HG03045 (cell line): ENCODE results near the gene LGMN.

Experiments used
- ATAC-seq: cut with Tn5 transposase; IDR thresholded peaks from one replicate; pipeline ENCODE4 v1.9.1; 2021; ENCODE audit warnings: mild to moderate bottlenecking, moderate library complexity; ENCODE audit not compliant: unreplicated experiment

Gene LGMN

DNA sequence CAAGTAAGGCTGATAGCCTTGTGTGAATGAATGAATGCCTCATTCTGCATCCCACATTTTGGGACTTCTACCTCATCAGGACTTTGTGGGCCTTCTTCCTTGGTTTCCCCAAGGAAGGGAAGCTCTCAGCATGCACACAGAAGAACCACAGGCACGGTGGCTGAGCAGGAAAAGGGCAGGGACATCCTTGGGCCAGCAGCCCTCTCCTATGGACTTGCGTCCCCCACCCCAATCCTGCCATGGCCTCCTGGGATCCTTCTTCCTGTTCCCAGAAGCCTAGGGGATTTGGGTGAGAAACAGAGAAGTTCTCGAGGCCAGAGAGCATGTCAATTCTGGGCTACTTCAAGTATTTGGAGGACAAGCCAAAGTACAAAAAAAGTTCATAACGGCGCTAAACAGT lies 69.7 kb downstream of the LGMN start:
- ATAC-seq: no peak

DNA sequence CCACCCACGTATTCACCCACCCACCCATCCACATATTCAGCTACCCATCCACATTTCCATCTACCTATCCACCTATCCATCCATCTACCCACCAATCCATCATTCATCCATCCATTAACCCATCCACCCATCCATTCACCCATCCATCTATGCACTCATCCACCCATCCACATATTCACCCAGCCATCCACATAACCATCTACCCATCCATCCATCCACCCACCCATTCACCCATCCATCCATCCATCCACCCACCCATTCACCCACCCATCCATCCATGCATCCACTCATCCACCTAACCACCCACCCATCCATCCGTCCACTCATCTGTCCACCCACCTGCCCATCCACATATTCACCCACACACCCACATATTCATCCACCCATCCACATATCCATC lies 70.5 kb downstream of the LGMN start:
- no peak for ATAC-seq

DNA sequence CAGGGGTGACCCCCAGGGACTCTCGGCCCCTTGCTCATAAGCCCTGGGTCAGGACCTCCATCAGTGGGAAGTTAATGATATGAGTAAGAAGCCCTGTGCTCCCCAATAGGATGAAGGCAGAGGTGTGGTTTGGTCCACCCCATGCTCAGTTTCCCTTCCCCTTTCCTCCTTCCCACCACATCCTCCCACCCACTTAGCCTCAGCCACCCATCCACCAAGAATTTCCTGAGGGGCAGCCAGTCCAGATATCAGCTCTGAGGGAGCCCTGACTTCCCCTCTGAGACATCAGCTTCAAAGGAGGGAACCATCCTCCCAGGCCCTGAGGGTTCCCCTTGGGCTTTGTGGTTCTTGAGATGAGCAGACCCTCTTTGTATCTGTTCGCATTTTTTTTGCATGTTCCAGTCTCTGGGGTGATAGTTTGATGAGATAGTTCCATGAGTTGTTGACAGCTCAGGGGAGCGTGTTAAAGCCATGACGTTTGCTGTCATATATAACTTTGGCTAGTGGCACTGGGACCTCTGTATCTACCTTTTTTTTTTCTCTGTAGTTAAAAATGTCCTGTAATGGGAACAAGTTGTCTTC lies 71.2 kb downstream of the LGMN start:
- peak; percentile 78 for ATAC-seq

DNA sequence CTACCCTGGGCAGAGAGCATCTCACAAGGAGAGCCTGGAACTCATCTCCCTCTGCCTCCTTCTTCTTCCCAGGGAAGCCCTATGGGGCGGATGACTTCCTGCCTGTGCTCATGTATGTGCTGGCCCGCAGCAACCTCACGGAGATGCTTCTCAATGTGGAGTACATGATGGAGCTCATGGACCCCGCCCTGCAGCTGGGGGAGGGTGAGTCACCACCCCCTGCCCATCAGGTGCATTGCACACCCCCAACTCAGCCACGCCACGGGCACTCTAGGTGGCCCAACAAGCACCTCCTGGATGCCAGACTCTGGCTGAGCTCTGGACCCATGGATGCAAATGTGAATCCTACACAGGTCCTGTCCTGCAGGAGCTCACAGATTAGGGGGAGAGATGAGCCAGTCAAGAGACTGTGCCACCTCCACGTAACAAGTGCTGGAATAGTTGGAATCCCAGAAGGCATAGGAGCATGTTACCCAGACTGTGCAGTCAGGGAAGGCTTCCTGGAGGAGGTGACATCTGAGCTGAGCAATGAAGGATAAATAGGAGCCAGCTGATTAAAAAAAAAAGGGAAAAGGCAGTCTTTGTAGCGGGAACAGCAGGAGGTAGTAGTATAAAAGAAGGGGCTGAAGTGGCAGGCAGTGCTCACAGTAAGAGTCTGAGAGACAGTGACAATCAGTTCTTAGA lies 71.9 kb downstream of the LGMN start:
- no peak for ATAC-seq

DNA sequence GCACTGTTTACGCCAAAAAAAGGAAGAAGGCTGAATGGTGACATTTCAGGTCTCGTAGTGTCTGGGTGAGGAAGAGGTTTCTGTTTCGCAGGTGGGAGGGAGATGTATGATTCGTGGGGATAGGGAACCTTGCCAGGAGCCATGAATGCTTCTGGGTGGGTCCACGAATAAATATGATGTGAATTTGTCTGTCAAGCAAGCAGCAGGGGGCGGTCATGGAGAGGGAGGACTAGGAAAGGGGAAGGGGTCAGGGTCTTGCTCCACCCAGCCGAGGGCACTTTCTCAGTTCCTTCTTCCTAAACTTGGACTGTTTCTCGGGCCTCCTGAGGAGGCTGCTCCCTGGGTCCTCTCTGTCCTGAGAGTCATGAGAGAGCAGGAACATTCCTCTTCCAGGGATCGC lies 72.5 kb downstream of the LGMN start:
- no peak for ATAC-seq

DNA sequence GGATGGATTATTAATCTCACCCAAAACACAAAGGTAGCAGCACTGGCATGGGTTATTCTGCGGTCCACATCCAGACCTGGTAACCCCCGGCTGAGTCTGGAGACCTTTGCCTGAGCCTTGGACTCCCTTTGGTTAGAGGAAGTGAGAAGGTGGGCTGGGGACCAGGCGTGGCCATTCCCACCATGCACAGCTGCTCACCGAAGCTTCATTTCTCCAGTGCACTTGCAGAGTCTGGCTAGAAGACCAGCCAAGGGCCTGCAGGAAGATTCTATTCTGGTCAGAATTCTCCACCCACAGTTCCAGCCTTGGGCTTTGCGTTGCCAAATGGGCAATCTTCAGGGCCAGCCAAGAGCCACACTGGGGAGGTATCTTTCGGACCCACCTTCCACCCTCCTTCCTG lies 73.0 kb downstream of the LGMN start:
- ATAC-seq: no peak

DNA sequence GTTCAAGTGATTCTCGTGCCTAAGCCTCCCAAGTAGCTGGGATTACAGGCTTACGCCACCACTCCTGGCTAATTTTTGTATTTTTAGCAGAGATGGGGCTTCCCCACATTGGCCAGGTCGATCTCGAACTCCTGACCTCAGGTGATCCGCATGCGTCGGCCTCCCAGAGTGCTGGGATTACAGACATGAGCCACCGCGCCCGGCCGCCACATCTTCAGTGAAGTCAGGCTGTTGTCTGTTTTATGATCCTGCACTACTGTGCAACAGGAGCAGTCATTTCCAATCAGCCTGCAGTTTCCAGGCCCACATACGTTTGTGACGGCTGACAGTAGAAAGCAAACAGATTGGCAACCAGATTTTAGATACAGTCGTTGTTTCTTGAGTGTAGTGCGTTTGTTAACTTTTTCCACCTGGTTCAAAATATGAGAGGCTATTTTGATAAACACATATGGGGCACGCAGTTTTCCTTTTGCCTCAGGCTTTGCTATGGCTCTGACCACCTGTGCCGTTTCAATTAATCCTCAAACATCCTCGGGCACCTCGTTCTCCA lies 74.8 kb downstream of the LGMN start:
- no peak for ATAC-seq

DNA sequence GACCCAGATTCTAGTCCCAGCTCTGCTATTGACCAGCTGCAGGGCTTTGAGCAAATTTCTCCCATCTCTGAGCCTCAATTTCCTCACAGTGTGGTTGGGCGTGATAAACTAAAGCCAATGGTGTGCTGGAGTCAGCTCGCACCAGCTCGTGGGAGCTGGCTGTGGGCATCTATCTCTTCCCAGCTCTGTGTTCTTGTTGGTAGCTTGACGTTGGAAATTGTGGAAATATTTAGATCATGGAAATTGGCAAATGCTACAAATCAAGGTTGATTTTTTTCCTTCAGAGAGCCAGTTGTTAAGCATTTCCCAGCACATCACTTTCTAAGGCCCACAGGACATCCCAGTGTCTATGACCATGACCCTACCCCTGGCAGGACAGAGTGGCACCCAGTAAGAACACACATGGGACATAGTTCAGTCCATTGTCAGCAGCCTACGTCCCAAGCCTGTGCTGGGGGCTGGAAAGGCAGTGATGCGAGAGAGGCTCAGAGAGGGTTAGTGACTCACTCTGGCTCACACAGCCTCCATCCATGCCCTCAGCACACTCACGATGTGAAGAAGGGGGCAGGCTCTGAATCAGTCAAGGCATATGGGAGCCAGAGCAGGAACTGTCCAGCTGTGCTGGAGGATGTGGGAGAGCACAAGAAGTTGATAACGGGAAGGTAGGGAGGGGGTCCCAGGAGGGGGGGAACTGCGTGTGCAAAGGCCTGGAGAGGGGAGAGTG lies 77.6 kb downstream of the LGMN start:
- no peak for ATAC-seq

DNA sequence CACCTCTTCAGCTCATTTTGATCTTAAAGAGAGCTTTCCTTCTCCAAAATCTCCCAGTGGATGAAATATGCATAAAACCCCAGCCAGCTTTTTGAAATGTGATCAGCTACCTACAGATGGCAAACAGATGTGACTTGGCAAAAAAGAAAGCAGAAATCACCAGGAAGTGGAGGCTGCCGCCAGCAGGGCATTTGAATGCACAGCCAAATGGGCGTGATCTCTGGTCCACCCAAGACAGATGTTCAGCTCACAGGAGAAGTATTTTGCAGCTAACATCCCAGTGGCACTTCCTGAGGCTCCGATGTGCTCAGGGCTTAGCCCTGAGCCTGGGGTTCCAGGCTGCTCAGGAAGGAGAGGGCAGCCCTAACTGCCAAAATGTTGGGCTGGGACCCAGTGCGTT lies 78.3 kb downstream of the LGMN start:
- peak; percentile 57 for ATAC-seq

DNA sequence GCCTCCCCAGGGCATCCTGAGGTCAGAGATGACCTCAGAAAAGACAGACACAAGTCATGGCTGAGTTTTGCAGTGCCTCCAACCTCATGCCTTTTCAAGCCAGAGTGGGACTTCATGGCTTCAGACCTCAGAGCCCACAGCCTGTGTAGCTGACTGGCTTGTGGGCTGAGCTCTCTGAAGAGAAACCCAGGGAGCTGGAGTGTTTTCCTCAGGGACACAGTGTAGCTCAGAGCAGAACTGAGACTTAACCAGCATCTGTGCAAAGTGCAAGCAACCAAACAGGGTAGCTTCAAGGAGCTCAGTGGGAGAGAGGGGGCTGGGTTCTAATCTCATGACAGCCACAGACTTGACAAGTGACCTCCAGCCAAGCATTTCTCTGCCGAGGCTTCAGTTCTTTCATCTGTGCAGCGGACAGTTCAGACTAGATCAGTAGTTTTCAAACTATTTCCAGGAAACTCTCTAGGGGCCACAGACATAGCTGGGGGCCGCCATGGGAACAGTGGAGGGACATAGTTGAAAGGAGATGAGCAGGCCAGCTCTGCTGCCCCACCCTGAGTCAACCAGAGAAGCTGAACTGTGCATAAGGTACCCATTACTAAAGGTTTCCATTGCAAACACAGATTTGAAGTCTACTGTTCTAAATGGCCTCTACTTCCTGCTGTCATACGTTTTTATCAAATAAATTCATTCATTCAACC lies 80.0 kb downstream of the LGMN start:
- ATAC-seq: no peak

DNA sequence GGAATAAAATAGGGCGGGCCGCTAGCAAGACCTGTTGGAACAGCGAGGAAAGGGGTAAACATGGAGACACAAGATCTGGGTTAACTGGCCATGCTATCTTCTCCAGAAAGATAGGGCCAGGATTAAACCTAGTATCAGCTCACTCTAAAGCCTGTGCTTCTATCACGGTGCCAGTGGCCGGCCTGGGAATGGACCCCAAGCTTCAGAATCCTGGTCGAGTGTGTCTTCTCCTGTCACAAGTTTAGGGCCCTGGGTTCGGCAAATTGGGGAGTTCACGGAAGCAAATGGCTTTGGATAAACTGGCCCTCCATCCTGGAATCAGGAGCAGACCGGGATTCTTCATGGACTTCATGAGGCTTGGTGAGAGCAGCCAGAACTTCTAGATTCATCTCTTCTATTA lies 82.2 kb downstream of the LGMN start:
- no peak for ATAC-seq

DNA sequence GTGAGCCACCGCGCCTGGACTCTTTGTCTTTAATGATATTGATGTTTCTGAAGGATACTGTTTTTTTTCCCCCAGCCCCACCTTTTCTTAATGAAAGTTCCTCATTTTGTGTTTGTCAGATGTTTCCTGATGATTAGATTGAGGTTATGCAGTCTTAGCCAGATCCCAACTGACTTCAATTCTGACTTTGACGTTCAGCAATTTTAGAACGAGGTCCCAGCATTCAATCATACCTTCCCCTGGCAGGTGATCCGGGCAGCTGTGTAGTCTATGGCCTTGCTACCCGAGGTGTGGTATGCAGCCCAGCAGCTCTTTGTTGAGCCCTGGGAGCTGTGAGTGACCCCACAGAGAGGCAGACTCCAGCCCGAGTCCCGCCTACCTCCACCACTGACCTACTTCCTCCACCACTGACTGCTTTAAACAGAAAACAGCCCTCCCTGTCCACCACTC lies 82.7 kb downstream of the LGMN start:
- ATAC-seq: no peak

DNA sequence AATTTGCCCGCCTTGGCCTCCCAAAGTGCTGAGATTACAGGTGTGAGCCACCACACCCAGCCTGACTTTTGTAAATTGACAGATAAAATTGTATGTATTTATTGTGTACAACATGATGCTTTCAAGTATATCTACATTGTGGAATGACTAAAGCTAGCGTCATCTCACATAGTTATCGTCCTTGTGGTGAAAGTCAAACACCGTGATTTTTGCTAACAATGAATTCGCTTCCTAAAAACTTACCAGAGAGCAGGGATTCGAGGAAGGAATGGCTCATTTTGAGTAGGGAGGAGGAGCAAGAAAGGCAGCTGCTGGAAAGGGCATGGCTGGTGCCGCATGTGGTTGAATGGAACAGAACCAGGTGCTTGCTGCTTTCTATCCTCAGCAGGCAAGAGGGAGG lies 85.4 kb downstream of the LGMN start:
- no peak for ATAC-seq

DNA sequence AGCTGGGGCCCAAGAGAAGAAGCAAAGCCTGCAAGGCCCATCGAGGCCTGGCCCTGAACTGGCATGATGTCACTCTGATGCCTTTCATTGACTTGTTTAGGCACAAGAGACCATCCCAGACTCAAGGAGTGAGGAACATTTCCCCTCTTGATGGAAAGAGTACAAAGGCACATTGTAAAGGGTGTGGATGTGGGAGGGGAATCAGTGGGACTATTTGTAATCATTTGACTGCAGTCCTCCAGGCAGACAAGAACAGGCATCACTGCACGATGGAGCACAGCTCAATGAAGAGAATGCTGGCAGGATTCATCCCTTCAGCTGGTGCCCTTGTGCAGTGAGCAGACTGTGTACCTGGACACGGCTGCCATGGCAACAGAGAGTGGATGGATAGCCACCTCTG lies 87.9 kb downstream of the LGMN start:
- ATAC-seq: no peak

DNA sequence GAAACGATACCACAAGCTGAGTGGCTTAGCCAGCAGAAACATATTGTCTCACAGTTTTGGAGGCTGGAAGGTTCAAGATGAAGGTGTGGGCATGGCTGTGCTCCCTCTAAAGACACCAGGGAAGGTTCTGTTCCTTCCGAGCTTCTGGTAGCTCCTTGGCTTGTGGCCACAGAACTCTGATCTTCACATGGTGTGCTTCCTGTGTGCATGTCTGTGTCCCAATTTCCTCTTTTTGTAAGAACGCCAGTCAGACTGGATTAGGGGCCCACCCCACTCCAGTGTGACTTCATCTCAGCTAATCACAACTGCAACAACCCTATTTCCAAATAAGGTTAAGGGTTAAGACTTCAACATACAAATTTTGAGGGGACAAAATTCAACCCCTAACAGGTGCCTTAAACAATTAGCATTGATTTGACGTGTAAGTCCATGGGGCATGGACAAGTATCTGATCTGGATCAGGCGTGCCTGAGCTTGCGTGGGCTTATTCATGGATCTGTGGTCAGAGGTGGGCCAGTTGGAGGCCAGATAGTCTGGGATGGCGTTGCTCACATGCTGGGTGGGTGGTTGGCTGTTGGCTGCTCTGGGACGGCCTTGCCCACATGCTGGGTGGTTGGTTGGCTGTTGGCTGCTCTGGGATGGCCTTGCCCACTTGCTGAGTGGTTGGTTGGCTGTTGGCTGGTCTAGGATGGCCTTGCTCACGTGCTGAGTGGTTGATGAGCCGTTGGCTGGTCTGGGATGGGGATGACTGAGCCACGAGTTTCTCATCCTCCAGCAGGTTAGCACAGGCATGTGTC lies 88.5 kb downstream of the LGMN start:
- ATAC-seq: no peak

DNA sequence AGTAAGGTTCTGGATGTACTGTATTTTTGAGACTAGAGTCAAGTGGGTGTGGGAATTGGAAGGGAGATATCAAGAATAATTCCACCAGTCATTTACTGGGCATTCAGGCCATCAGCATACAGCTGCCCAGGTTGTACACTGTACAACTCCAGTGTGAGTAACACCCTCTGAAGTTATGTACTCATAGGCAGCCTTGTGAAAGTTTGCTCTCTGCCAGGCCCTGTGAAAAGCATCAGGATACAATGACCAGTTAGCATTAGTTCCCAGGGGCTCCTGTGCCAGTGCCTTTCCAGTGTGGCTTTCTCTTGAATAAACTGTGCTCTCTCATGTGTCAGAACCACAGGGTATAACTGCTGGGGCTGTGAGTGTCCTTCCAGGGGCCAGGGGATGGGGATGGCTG lies 89.7 kb downstream of the LGMN start:
- no peak for ATAC-seq

DNA sequence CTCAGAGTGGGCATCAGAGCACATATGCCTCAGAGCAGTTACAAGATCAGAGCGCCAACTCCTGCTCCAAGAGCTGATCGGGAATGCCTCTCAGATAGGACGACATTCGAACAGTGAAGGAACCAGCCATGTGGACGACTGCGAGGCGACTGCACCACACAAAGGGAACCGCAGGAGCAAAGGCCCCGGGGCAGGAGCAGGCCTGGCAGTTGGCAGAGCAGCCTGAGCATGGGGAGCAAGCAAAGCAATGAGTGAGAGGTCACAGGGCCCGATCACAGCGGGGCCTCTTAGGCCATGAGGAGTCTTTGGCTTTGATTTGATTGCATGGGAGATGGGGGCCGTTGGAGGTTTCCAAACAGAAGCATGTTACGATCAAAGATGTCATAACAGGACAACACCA lies 90.3 kb downstream of the LGMN start:
- no peak for ATAC-seq

DNA sequence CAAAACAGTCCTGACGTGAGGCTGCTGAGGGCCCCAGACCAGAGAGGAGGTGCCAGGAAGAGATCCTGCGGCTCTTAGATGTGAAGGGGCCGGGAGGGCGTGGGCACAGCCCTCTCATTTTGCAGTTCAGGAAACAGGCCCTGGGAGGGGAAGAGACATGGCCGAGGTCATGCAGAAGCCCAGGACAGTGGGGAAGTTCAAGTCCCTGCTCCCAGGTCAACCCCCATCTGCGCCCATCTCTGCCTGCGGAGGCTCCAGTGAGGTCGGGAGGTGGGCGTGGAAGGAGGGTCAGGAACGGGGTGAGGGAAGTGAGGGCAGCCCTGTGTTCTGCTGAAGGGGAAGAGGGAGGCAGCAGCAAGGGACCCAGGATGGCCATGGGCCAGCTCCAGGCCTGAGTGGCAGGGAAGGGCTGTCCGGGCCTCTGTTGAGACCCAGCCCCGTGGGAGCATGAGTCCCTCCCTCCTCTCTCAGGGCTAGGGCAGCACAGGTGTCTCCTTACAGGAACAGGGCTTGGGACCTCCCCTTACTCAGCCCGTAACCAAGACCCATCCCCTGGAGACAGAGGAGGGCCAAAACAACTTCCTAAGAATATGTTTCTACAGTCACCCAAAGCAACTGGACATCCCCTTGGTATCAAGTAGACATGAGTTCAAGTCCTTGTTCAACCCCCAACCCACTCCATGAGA lies 90.8 kb downstream of the LGMN start:
- ATAC-seq: no peak

DNA sequence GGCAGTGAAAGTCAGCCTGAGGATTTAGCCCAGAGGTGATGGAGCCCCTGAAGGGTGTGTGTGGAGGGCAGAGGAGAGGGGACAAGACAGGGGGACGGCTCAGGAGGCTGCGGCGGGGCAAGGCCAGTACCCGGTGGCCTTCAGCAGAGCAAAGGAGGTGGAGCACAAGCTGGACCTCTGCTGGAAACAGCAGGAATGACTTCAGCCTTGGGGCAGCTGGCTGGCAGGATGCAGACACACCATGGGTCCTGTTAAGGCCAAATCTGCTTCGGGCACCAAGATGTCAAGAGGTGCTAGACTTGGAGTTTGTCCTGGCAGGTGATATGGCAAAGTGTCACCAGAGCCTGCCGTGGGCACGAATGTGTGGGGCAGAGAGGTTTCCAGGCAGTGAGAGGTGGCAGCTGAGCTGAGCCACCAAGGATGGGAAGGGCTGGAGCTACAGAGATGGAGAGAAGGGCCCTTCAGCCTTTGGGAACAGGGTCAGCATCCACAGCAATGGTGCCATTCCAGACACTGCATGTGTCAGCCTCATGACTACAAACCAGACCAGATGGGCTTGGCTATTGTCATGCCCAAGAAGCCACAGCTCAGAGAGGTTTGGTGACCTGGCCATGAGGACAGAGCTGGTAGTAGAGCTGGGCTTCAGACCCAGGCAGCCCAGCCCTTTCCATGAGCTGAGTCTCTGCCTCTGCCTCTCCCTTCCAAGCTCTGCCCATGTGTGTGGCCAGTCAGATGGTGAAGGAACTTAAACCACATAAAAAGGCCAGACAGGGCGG lies 91.9 kb downstream of the LGMN start:
- ATAC-seq: no peak
